Activated naive CD4-positive, alpha-beta T cell treated with anti-CD3 and anti-CD28 coated beads, Interleukin-2, amount 10 ng/mL, durations not matched to agents 7 days and 5 days (primary cell): ENCODE results near the gene SLC12A5.

Experiments used
- CTCF ChIA-PET: fragments of 350-600 bp; sonication (Branson Sonifier 250); formaldehyde crosslinking; loops from one replicate; lab custom pipeline; 2021; ENCODE audit warnings: antibody characterized with exemption; lab: Charles Lee
- DNase-seq: peaks from one replicate; pipeline ENCODE4 v3.0.0-alpha.2; 2020
- H3K27ac Mint-ChIP-seq: one replicate; pipeline ENCODE4 v1.8.0; 2021; ENCODE audit warnings: mild to moderate bottlenecking, moderate library complexity, mixed read lengths
- H3K27me3 Mint-ChIP-seq: one replicate; pipeline ENCODE4 v1.8.0; 2021; ENCODE audit warnings: mild to moderate bottlenecking, mixed read lengths
- H3K36me3 Mint-ChIP-seq: one replicate; pipeline ENCODE4 v1.8.0; 2021; ENCODE audit warnings: mixed read lengths
- H3K4me1 Mint-ChIP-seq: one replicate; pipeline ENCODE4 v1.8.0; 2021; ENCODE audit warnings: mixed read lengths
- H3K4me3 Mint-ChIP-seq: one replicate; pipeline ENCODE4 v1.8.0; 2021; ENCODE audit warnings: mild to moderate bottlenecking, moderate library complexity, mixed read lengths
- H3K9me3 Mint-ChIP-seq: one replicate; pipeline ENCODE4 v1.8.0; 2021; ENCODE audit warnings: mixed read lengths

SLC12A5 gene

GRCh38 chr20:46012921-46013320 is 16.1 kb upstream of the SLC12A5 start:
- Mint-ChIP-seq H3K4me1 (peaks cover 64% of the 10 kb centered on the region), H3K27me3 (peaks cover 77% of the 10 kb centered on the region), H3K4me3 (no peak overlapping the region), H3K9me3 (peaks cover 6% of the 10 kb centered on the region), H3K27ac (no peak overlapping the region), H3K36me3 (peaks cover 5% of the 10 kb centered on the region)
- DNase-seq, result no peak
- CTCF ChIA-PET, result interaction anchor here (0.6 to 8.7 kb wide), 19 partner anchors 9 to 639 kb away, joined by 3 to 151 read pairs (median 6); partner anchors contain the start of gene ELMO2

- Mint-ChIP-seq H3K36me3 (peaks cover 5% of the 10 kb centered on the region), H3K27me3 (peaks cover 77% of the 10 kb centered on the region), H3K27ac (no peak overlapping the region), H3K4me3 (no peak overlapping the region), H3K9me3 (peaks cover 6% of the 10 kb centered on the region), H3K4me1 (peaks cover 59% of the 10 kb centered on the region)
- CTCF ChIA-PET, result interaction anchor here (0.8 to 8.7 kb wide), 17 partner anchors 9 to 393 kb away, joined by 3 to 151 read pairs (median 6); partner anchors contain the start of gene ELMO2
- DNase-seq, result no peak
These were observed 15.6 kb upstream of the SLC12A5 start for GRCh38 chr20:46013322-46013828.

DNA sequence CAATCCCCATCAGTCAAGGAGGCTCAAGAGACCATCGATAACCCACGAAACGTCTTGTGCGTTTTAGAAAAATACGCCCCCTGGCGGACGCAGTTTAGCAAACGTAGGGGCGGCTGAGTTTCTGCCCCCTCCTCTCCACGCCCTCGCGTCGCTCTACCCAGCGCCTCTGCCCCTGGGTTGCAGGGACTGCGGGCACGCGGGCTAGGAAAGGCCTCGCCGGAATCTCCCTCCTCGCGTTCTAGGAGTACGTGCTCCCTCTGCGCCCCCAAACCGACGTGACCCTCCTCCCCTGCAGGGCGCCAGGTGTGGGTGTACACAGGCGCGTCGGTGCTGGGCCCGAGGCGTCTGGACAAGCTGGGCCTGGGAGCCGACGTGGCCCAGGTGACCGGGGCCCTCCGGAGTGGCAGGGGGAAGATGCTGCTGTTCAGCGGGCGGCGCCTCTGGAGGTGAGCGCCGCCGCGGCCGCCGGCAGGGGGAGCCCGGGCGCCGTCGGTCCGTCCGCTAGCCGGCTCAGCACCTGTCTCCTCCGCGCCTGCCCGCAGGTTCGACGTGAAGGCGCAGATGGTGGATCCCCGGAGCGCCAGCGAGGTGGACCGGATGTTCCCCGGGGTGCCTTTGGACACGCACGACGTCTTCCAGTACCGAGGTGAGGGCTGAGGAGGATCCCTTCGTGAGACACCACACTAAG is 15.0 kb upstream of the SLC12A5 start:
- Mint-ChIP-seq H3K27ac (no peak overlapping the region), H3K27me3 (peaks cover 77% of the 10 kb centered on the region), H3K9me3 (peaks cover 6% of the 10 kb centered on the region), H3K4me3 (no peak overlapping the region), H3K4me1 (peaks cover 54% of the 10 kb centered on the region), H3K36me3 (peaks cover 5% of the 10 kb centered on the region)
- CTCF ChIA-PET, result interaction anchor here (0.7 to 8.7 kb wide), 30 partner anchors 9 to 321 kb away, joined by 3 to 151 read pairs (median 4); partner anchors contain the start of gene SLC12A5
- peak; percentile 75 for DNase-seq

GRCh38 chr20:46014517-46015396 is 14.3 kb upstream of the SLC12A5 start:
- Mint-ChIP-seq H3K4me3 (no peak overlapping the region), H3K36me3 (peaks cover 5% of the 10 kb centered on the region), H3K27ac (no peak overlapping the region), H3K9me3 (peaks cover 6% of the 10 kb centered on the region), H3K27me3 (peaks cover 70% of the 10 kb centered on the region), H3K4me1 (peaks cover 48% of the 10 kb centered on the region)
- CTCF ChIA-PET, result interaction anchor here (0.7 to 8.7 kb wide), 23 partner anchors 9 to 321 kb away, joined by 3 to 151 read pairs (median 5); partner anchors contain the start of gene SLC12A5
- DNase-seq, result no peak

DNA sequence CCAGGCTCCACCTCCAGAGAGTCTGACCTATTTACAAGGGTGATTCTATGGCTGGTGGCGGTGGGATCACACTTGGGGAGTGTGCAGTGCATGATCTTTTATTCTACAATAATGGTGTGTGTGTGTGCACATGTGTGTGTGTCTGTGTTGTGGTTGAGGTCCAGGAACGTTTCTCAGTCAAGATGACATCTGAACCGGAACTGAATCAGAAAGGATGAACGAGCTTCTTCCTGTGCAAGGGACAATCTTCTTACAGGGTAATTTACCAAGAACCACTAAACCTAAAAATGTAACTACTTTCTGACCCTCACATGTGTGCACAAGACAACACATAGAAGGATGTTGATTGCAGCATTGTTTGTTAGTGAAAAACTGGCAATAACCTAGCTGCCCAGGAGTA is 11.7 kb upstream of the SLC12A5 start:
- Mint-ChIP-seq H3K36me3 (no peaks in the 10 kb centered on the region), H3K27ac (no peak overlapping the region), H3K4me1 (peaks cover 39% of the 10 kb centered on the region), H3K4me3 (no peak overlapping the region), H3K27me3 (peaks cover 63% of the 10 kb centered on the region), H3K9me3 (peaks cover 3% of the 10 kb centered on the region)
- CTCF ChIA-PET, result interaction anchor here (1.2 to 2.1 kb wide), 4 partner anchors 12 to 157 kb away, joined by 3 to 9 read pairs (median 4); partner anchors contain the start of gene SLC12A5
- no peak for DNase-seq

GRCh38 chr20:46018112-46018511 is 10.9 kb upstream of the SLC12A5 start:
- peaks cover 63% of the 10 kb centered on the region for H3K27me3 Mint-ChIP-seq
- peaks cover 35% of the 10 kb centered on the region for H3K4me1 Mint-ChIP-seq
- no peak overlapping the region for H3K4me3 Mint-ChIP-seq
- peaks cover 3% of the 10 kb centered on the region for H3K9me3 Mint-ChIP-seq
- CTCF ChIA-PET, result interaction anchor here (1.2 to 2.1 kb wide), 4 partner anchors 11 to 157 kb away, joined by 3 to 9 read pairs (median 4); partner anchors contain the start of gene SLC12A5
- no peaks in the 10 kb centered on the region for H3K36me3 Mint-ChIP-seq
- DNase-seq, result no peak
- no peak overlapping the region for H3K27ac Mint-ChIP-seq

- Mint-ChIP-seq H3K27ac (no peak overlapping the region), H3K4me1 (peaks cover 39% of the 10 kb centered on the region), H3K9me3 (peaks cover 3% of the 10 kb centered on the region), H3K27me3 (peaks cover 63% of the 10 kb centered on the region), H3K36me3 (no peaks in the 10 kb centered on the region), H3K4me3 (no peak overlapping the region)
- CTCF ChIA-PET, result interaction anchor here (1.4 to 2.1 kb wide), 2 partner anchors 31 to 66 kb away, joined by 4 to 9 read pairs; no protein-coding TSS in a partner anchor
- no peak for DNase-seq
These were observed 10.4 kb upstream of the SLC12A5 start for GRCh38 chr20:46018611-46019010.

DNA sequence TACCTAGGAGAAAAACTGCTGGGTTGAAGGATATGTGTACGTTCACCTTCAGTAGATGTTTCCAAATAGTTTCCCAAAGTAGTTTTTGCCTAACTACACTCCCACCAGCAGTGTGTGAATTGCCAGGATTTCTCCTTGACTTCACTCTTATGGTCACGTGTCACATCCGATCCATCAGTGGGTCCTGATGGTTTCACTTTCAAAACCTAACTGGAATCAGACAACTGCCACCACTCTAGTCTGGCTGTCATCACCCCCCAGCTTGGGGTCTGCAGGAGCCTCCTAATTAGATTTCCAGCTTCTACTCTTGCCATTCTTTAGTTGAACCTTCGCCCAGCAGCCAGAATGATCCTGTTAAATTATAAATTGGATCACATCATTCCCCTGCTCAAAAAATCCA is 8.5 kb upstream of the SLC12A5 start:
- H3K36me3 Mint-ChIP-seq, result no peaks in the 10 kb centered on the region
- H3K4me1 Mint-ChIP-seq, result peaks cover 29% of the 10 kb centered on the region
- DNase-seq, result no peak
- H3K4me3 Mint-ChIP-seq, result peak overlapping the region; percentile 1
- no peak overlapping the region for H3K27ac Mint-ChIP-seq
- H3K27me3 Mint-ChIP-seq, result peaks cover 65% of the 10 kb centered on the region
- CTCF ChIA-PET, result no interaction called here
- peaks cover 3% of the 10 kb centered on the region for H3K9me3 Mint-ChIP-seq

DNA sequence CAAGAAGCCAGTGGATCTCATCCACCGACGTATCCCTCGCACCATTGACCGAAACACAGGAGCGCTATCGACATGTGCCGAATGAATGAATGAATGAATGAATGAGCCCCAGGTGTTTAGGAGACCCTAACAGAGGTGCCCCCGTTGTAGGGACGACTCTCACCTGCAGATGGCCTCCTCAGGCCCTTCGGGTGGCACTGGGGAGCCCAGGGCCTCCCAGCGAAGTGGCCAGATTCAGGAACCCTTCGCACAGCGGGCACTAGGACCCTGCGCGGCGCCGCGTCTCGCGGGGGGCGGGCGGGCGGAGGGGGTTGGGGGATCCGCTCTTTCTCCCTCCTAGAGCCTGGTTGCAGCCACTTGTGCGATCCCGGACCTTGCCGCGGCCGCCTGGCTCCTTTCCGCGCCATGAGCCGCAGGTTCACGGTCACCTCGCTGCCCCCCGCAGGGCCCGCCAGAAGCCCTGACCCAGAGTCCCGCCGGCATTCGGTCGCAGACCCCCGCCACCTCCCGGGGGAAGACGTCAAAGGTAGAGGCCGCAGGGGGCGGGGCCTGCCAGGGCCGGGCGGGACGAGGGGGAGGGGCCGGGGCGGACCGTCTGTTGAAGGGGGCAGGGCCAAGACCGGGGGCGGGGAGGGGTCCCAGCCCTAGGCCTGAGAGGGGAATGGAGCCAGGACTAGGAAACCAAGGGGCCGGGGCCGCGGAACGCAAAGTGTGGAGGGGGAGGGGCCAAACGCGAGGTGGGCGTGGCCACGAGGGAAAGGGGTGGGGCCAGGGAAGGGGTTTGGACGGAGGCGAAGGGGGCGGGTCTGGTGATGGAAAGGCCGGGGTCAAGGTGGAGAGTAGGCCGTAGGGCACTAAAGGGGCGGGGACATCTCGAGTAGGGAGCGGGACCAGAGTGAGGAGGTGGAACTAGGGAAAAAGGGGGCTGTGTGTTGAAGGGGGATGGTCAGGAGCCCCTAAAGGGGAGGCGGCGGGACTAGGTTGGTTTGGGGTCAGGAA is 7.4 kb upstream of the SLC12A5 start:
- no peaks in the 10 kb centered on the region for H3K36me3 Mint-ChIP-seq
- peaks cover 74% of the 10 kb centered on the region for H3K27me3 Mint-ChIP-seq
- H3K9me3 Mint-ChIP-seq, result peaks cover 3% of the 10 kb centered on the region
- no peak overlapping the region for H3K27ac Mint-ChIP-seq
- H3K4me1 Mint-ChIP-seq, result peaks cover 29% of the 10 kb centered on the region
- peak; percentile 67 for DNase-seq
- CTCF ChIA-PET, result interaction anchor here (0.8 to 3.5 kb wide), 10 partner anchors 10 to 293 kb away, joined by 3 to 17 read pairs (median 6); no protein-coding TSS in a partner anchor
- H3K4me3 Mint-ChIP-seq, result peak overlapping the region; percentile 59

- Mint-ChIP-seq H3K9me3 (no peaks in the 10 kb centered on the region), H3K27ac (no peak overlapping the region), H3K4me3 (peak overlapping the region; percentile 59), H3K36me3 (no peaks in the 10 kb centered on the region), H3K4me1 (peaks cover 25% of the 10 kb centered on the region), H3K27me3 (peaks cover 80% of the 10 kb centered on the region)
- DNase-seq, result peak; percentile 80
- CTCF ChIA-PET, result interaction anchor here (0.7 to 3.5 kb wide), 13 partner anchors 8 to 292 kb away, joined by 3 to 17 read pairs (median 4); no protein-coding TSS in a partner anchor
These were observed 6.4 kb upstream of the SLC12A5 start for GRCh38 chr20:46022411-46023147.

DNA sequence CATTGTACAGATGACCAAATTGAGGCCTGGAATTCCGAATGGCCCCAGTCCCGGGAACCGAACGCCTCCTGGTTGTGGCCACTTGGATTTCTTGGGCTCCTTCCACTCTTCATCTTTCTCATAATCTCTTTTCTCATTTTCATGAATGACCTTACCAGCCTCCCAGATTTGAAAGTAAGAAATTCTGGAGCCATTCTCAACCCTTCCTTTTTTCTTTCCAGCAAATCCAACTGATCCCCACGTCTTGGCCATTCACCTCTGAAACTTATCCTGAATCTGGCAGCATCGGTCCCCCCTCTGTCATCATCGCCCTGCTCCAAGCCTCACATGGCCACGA is 5.9 kb upstream of the SLC12A5 start:
- H3K4me3 Mint-ChIP-seq, result no peak overlapping the region
- CTCF ChIA-PET, result interaction anchor here (0.7 to 3.5 kb wide), 12 partner anchors 8 to 153 kb away, joined by 3 to 17 read pairs (median 5); no protein-coding TSS in a partner anchor
- no peak overlapping the region for H3K27ac Mint-ChIP-seq
- no peaks in the 10 kb centered on the region for H3K36me3 Mint-ChIP-seq
- peaks cover 80% of the 10 kb centered on the region for H3K27me3 Mint-ChIP-seq
- H3K4me1 Mint-ChIP-seq, result peaks cover 25% of the 10 kb centered on the region
- no peak for DNase-seq
- H3K9me3 Mint-ChIP-seq, result no peaks in the 10 kb centered on the region

GRCh38 chr20:46023999-46024398 is 5.0 kb upstream of the SLC12A5 start:
- peaks cover 80% of the 10 kb centered on the region for H3K27me3 Mint-ChIP-seq
- no peak overlapping the region for H3K4me3 Mint-ChIP-seq
- peaks cover 25% of the 10 kb centered on the region for H3K4me1 Mint-ChIP-seq
- H3K27ac Mint-ChIP-seq, result no peak overlapping the region
- CTCF ChIA-PET, result interaction anchor here (1.1 to 3.5 kb wide), 8 partner anchors 8 to 153 kb away, joined by 3 to 17 read pairs (median 7); no protein-coding TSS in a partner anchor
- DNase-seq, result no peak
- no peaks in the 10 kb centered on the region for H3K9me3 Mint-ChIP-seq
- H3K36me3 Mint-ChIP-seq, result no peaks in the 10 kb centered on the region
